Umbilical cord (tissue), 2 donors: ENCODE data around the gene BMPR1B. TPM values are rescaled to one million over a fixed set of nuclear protein-coding genes. Genes with fewer than 3 reads are reported as not detected.
A peak's percentile ranks its signal among the peaks of the same experiment; 100 is the strongest.

Experiments
- DNase-seq: peaks from one replicate; pipeline ENCODE4 v3.0.0-alpha.2; 2015; ENCODE audit warnings: low spot score
- total RNA-seq: library from RNA; depleted of rRNA; stranded (reverse); fragments of >200 nt; gene quantifications from one replicate; pipeline ENCODE4 v1.2.3, GENCODE V29; 2014; ENCODE audit warnings: low replicate concordance; ENCODE audit not compliant: insufficient read depth

The BMPR1B gene
- total RNA-seq, result 4.3 TPM

DNA sequence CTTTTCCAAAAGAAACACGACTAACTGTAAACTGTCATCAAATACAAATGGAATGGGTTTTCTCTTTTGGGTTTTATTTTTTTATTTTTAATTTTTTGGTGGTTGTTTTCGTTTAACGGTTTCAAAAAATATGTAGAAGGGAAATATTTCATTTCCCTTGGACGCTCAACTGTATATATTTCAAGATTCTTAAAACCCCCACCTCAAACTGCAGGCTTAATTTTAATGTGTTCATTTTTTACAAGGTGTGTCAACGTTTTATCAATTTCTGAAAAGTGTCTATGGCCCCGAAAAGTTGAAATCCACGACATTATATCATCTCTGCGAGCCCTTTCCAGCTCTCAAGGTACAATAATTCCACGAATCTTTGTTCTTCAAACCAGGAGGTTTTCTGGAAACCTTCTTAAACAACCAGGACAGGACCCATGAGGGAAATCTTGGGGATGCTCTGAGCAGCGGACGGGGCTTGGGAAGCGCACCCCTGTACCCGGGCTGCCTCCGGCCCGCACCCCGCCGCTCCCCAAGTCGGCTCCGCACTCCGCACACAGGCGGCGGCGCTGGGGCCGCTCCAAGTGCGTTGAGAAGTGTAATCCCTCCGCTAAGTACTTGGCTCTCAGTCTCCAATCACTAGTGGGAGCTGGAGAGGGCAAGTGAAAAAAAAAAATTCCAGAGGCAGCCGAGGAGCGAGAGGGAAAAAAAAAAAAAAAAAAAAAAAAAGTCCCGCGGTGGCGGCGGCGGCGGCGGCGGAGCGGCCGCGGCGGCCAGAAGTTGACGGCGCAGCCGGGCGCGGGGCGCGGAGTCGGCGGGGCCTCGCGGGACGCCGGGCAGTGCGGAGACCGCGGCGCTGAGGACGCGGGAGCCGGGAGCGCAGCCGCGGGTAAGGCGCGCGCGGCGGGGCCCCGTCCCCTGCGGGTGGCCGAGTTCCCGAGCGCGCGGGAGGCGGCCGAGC lies at the start of gene BMPR1B:
BMPR1B (plus strand) TSS at position 764 of the 949 bp plus-strand sequence. CDS start 346,470 bp downstream, outside the sequence.
- peak; percentile 61 for DNase-seq

DNA sequence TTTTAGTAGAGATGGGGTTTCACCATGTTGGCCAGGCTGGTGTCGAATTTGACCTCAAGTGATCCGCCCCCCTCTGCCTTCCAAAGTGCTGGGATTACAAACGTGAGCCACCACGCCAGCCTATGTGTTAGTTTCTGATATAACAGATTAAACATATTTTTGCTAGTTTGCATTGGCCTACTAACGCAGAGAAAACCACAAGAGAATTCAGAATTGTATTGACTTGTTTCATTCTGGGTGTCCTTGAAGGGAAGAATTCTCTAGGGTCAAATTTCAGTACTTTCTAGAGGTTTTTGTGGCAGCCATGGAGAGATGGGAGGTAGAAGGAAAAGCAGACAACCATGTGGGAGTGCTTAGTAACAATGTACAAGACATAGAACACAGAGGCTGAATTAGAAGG lies 46.1 kb upstream of the BMPR1B start:
- DNase-seq, result no peak

DNA sequence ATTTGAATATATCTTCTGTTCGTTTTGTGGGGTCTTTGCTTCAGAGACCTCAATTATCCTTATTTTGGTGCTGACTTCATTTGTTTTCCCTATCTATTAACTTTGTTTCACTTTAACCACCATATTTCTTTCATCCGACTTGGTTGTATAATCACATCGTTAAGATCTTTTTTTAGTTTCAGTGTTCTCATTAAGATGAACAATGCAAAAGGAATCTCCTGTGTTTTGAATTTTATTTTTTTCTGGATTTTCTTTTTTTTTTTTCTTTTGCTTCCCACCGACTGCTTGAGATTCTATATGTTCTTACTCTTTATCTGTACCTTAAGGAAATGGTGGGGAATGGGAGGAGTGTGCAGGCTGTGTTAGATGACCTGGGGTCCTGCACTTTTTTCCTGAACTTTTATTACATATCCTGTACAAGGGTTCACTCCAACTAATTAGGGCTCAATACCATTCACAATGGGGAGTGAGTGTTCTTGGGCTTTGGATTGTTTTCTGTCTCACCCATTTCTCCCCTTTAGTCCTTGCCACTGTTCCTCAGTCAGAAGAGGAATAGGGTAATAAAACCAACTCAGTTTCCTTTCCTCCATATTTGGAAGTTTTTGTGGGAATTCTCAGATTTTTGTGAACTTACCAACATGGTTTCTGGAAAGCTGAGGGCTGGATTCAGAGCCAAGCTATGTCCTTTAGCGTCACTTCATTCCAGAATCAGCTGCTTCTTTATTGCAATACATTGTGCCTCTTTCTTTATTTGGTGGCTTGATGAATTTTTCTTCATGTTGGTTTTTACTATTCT lies 43.2 kb upstream of the BMPR1B start:
- no peak for DNase-seq

DNA sequence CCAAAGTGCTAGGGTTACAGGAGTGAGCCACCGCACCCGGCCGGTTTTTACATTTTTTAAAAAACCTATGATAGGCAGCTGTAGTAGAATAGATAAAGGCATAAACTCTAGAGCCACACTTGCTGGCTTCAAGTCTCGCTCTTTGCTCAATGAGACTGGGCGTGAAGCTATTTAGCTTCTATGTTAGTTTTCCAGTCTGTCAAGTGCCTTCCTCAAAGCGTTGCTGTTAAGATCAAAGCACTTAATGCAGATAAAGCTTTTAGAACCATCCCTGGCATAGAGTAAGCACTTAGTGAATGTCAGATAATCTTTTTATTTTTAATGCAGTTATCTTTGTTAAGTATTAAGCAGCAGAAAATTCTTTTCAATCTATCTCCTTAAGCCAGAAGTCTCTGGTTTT lies 42.0 kb upstream of the BMPR1B start:
- peak; percentile 97 for DNase-seq

DNA sequence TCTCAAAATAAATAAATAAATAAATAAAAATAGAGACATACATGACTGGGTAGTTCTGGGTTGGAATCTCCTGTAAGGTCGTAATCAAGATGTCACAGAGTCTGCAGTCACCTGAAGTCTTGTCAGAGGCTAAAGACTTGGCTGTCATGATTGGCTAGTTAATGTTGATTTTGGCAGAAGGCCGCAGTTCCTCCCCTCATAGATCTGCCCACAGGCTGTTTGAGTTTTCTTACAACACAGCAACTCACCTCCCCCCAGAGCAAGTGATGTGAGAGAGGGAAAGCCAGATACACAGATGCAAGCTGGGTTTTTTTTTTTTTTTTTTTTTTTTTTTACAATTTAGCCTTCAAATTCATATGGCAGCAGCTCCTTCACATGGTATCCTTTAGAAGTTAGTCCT lies 36.4 kb upstream of the BMPR1B start:
- no peak for DNase-seq

DNA sequence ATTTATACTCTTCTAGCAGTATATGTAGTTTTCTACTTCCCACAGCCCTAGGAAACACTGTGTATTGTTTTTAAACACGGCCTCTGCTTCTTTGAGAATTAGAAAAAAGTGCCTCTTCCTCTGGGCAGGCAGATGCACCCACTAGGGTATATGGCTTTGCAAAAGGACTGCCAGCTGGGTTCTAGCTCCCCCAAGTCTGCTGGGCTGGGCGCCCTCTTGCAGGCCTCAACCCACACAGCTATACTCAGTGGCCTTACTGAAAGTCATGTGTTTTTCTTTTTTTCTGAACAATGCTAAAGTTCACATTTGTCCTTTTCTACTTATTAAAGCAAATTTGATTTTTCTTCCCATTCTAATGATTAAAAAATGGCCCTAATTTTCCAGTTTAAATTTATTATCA lies 35.5 kb upstream of the BMPR1B start:
- DNase-seq, result no peak

DNA sequence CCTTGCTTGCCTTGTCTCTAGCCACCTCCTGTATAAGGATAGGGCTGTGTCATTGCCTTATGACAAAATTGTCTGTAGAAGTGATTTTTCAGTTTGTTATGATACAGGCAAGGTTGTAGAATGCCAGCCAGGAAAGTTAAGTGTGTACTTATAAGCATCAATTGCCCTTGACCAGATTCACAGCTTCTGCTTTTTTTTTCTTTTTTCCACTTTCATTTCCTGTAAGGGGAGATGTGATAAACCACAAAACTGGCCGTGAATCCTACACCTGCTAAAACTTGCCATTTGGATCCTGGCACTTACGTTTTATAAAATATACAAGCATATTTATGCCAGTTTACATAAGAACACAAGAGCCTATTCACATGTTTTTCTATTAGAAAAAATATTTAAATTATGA lies 35.0 kb upstream of the BMPR1B start:
- no peak for DNase-seq

DNA sequence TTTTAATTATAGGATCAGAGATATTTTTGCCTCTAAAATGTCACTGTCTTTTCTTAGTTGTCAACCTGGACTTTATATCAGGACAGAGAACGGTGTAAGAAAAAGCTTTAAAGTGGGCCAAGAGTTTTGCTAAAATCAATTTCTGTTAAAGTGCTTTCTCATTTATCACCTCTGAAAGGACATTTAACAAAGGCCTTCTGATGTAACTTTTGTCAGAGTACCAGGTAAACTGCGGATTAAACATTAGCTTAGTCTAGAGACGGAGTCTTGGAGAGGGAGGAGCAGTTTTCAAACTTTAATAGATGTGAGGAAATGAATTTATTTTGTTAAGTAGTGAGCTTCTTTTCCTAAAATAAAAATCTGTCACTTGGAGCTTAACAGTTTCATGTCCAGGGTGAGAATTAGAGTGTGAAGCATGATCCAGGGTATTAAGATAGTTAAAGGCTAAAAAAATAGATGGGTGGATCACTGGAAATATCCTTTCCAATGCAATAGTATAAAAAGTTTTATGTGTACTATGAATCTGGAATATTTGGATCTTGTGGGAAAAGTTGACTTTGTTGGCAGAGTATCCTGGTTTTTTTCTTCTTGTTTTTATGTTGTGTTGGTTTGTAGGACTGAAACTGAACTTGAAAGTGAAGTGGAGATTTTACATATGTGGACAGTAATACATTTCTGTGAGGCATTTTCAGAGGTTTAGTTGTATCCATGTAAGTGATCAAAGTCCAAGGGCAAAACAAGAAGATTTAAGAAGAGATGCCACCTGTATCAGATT lies 33.6 kb upstream of the BMPR1B start:
- peak; percentile 38 for DNase-seq

DNA sequence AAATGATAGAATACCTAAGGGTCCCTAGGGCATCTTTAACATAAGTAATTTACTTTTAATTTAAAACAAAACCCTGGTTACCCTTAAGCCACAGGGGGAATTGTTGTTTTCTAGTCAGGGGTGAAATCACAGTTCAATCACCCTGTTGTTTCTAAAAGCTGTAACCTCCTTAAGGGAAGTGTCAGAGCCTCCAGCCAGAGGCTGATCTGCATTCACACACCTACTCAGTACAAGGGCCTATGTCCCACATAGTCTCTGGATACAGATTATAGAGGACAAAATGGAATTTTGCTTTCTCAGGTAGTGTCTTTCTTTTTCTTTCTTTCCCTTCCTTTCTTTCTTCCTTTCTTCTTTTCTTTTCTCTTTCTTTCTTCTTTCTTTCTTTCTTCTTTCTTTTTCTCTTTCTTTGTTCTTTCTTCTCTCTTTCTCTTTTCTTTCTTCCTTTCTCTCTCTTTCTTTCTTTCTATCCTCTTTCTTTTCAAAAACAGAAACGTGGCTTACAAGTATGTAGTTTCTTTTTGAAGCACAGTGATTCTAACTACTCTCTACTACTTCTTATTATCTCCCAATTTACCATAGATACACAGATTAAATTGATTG lies 31.1 kb upstream of the BMPR1B start:
- DNase-seq, result no peak

DNA sequence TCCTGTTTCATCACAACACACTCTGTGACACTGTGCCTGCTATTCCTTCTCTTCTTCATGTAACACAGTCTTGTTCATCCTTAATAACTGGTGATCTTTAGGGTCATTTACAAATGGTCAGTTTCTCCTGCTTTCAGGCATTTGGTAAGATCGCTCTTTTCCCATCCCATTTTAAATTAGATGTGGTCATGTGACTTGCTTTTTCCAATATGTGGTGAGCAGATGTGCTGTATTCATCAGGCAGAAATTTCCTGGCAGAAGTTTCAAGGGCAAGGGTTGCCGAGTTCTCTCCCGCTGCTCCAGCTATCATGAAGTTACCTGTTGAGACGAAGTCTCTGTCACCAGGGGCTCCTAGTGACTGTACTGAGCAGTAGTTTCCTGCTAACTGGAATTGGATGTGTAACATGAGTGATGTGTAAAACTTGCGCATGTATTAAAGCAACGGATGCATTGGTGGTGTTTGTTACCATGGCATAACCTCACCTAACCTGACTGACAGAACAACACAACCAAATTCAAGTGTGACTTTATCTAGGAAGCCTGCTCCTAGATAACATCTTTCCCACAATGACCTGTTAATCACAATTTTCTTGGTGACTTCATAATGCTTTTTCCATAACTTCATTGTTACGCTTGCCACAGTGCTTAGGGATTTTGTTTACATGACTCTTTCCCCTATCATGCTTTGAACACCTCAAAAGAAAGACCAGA lies 29.5 kb upstream of the BMPR1B start:
- DNase-seq, result no peak

DNA sequence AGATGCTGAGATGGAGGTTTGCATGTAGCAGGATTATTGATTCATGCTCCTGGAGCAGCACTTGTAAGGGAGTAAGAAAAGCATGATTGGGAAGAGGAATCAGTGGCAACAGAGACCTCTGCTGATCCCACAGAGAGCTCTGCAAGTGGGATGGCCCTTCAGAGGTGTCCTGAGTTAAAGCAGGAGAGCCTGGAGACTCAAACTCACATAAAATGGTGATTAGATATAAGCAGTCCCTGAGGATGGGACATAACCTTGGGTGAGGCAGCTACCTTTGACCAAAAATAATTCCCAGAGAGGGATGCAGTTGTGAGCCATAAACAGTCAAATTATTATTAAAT lies 25.4 kb upstream of the BMPR1B start:
- no peak for DNase-seq

DNA sequence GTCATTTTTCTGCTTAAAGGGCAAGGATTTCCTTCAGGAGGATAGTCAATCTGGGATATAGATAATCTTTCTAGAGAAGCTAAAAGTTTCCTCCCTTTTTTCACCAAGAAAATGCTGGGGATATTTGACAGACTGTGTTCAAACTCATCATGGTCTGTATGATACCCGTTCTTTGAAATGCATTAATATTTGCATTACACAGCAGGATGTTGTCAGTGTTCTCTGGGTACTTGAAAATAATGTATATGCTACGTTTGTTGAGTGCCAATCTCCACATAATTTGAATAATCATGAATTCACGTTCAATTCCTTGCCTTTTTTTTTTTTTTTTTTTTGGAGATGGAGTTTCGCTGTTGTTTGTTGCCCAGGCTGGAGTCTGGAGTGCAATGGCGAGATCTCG lies 18.0 kb upstream of the BMPR1B start:
- no peak for DNase-seq

DNA sequence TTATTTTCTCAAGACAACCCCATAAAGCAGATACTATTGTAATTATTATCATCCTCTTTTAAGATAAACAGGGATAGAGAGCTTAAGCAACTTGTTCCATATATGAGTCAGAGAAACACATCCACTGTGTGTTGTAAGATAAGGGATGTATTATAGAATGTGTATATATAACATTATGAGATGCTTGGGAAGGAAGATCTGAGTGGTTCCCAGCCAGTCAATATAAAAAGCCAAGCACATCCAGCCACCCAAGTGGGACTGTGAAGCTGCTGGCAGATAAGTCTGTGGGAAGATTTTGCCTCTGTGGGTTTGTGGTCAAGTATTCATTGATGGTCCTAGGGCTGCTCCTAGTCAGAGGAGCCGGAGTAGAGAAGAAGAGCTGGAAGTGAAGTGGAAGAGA lies 16.5 kb upstream of the BMPR1B start:
- DNase-seq, result peak; percentile 53

DNA sequence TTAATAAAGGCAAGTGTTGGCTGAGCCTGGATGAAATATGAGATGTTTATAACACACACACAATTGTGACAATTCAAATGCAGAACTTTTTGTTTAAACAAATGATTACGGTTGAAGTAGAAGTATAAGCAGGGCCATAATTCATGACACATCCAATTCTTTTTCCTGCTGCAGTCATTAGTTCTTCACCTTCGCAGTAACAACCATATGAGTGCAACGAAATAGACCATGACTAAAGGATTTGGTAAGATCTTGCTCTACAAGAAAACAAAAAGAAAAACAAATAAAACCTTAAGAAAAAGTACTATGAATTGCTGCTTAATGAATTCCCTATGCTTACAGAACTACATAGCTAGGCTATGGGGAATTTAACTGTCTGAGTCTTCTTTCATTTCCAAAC lies 13.9 kb upstream of the BMPR1B start:
- DNase-seq, result no peak

DNA sequence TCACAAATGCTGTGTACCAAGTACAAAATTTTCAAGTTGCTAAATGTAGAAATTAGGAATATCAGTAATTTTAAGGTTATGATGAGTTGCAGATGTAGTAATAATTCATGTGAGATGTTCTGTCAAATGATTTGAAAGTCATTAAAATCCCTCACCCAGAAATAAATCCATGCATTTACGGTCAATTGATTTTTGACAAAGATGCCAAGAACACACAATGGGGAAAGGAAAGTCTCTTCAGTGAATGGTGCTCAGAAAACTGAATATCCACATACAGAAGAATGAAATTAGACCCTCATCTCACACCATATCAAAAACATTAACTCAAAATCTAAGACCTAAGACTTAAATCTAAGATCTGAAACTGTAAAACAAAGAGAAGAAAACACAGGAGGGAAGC lies 12.9 kb upstream of the BMPR1B start:
- DNase-seq, result no peak

DNA sequence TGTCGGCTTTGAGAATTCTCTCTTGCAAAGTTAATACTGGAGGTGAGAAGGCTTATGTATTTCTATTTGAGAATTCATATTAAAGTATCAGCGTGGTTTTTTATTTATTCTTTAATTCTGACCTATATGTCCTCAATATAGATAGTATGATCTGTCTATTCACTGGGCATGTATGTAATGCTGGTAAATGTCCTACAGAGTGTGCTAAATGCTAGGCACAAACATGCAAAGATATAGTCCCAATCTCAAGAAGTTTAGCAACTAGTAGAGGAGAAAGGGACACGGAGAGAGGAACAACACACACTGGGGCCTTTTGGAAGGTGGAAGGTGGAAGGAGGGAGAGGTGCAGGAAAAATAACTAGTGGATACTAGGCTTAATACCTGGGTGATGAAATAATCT lies 11.0 kb upstream of the BMPR1B start:
- no peak for DNase-seq

DNA sequence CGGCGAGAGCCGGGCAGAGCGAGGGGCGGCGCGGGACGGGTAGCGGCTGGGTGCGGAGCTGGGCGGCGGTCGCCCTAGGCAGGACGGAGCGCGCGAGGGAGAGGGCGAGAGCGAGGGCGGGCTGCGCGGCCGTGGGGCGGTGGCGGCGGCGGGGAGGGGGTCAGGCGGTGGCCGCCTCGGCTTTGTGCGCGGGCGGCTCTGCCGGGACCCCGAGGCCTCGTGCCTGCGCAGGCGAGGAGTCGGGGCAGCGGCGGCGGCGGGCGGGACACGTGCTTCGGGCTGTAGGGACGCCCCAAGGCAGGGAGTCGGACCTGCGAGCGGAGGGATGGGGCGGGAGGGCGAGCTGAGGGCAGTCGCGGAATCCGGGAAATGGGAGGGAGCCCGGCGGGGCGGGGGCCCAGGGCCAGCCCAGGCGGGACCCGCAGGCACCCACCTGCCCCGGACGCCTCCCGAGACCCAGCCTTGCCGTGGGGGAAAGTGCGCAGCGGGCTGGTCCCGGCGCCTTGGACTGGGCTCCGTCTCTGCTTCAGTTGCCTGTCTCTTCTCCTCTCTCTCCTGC lies 465 bp downstream of the BMPR1B start:
- DNase-seq, result peak; percentile 55

DNA sequence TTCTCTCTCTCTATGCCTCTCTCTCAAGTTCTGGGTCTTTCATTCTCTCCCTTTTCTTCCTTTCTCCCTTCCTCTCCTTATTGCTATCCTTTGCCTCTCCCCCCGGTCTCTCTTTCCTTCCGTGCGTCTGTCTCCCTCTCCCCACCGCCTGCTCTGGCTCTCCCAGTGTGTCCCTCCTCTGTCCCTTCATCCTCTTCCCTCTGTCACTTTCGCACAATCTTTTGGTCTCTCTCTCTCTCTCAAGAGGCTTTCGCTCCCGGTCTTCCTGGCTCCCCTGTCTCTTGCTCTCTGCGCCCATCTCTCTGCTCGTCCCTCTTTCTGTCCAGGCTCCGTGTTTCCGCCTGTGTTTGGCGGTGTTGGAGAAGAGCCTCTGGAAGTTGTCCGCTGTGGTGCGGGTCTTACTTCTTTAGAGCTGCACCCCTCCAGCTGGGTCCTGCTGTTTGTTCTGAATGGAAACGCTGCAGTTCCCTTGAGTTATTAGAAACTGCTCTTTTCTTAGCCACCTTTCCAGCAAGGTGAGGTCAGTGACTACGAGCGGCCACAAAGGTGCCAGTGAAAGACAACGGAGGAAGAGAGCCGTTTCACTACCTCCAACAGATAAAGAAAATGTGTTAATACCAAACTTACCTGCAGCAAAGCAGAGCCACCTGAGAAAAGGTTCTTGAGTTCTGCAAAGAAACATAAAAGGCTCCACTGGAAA lies 1.1 kb downstream of the BMPR1B start:
- peak; percentile 30 for DNase-seq

DNA sequence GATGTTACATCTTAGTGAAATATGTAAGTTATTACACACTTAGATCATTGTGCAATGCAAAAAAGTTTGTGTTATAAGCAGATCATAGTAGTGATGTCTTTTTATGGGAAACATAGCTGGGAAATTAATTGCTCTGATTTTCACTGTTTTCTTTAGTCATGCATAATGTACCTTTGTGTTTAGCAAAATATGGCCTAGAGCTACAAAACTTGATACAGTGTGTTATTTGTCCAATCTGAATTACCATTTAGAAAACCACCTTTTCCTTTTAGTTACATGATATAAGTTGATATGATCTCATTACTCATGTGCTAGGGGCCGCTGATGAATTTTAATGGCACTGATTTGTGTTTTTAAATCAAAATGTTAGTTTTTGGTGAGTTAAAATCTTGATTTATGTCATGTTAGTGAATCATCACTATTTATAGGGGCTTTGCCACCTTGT lies 2.0 kb downstream of the BMPR1B start:
- DNase-seq, result no peak

DNA sequence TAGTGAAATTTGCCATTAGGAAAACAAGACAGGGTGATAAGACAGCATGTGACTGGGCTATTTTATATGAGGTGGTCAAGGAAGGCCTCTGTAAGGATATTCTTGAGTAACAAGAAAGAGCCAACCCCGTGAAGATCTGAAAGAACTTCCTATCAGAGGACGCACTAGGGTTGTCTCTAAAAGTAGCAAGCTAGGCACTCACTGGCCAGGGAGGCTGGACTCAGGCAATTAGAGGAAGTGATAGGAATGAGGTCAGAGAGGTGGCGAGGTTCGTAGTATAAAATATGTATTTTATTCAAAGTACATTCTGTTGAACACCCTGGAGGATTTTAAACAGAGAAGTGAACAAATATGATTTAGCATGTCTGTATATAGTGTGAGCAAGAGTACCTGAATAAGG lies 4.6 kb downstream of the BMPR1B start:
- no peak for DNase-seq
